ENCODE measurements around the gene ASPSCR1.

- TF ChIP-seq CTCF (IDR thresholded peaks at IDR 0.05) (no peak), POLR2A (IDR thresholded peaks at IDR 0.05) (no peak)
Observed at GRCh38 chr17:82022981-82023446, 45.6 kb downstream of the ASPSCR1 start, which contains the start of gene LRRC45.

All from esophagus squamous epithelium (tissue), 4 donors.